H9 (cell line): ENCODE results near the gene GALNT17. TPM values are rescaled to one million over a fixed set of nuclear protein-coding genes. Genes with fewer than 3 reads are reported as not detected.

Experiments used
- DNase-seq: peaks from one replicate; pipeline ENCODE4 v3.0.0-alpha.2; 2017
- H2AFZ ChIP-seq: one replicate; pipeline ENCODE4 v1.6.1; 2013; ENCODE audit warnings: mild to moderate bottlenecking, low read length, control low read depth, moderate library complexity
- H2AK5ac ChIP-seq: 2 replicates; pipeline ENCODE4 v1.6.1; 2013; ENCODE audit warnings: low read length, control low read depth, mixed read lengths; ENCODE audit not compliant: insufficient read length
- H2BK120ac ChIP-seq: one replicate; pipeline ENCODE4 v1.6.1; 2013; ENCODE audit warnings: low read depth, mild to moderate bottlenecking, low read length, control low read depth, inconsistent platforms; ENCODE audit not compliant: poor library complexity, severe bottlenecking
- H2BK12ac ChIP-seq: 2 replicates; pipeline ENCODE4 v1.6.1; 2013; ENCODE audit warnings: low read length, control low read depth, mixed read lengths, low read depth; ENCODE audit not compliant: insufficient read length
- H2BK15ac ChIP-seq: 2 replicates; pipeline ENCODE4 v1.6.1; 2013; ENCODE audit warnings: low read depth, low read length, control low read depth
- H2BK20ac ChIP-seq: one replicate; pipeline ENCODE4 v1.6.1; 2013; ENCODE audit warnings: low read depth, mild to moderate bottlenecking, low read length, control low read depth, inconsistent platforms; ENCODE audit not compliant: poor library complexity, severe bottlenecking
- H2BK5ac ChIP-seq: 2 replicates; pipeline ENCODE4 v1.6.1; 2013; ENCODE audit warnings: low read length, control low read depth, mixed read lengths; ENCODE audit not compliant: insufficient read length
- H3K14ac ChIP-seq: 2 replicates; pipeline ENCODE4 v1.6.1; 2013; ENCODE audit warnings: low read length, control low read depth; ENCODE audit not compliant: insufficient read depth
- H3K18ac ChIP-seq: 2 replicates; pipeline ENCODE4 v1.6.1; 2013; ENCODE audit warnings: low read depth, mild to moderate bottlenecking, mixed read lengths, low read length, control low read depth; ENCODE audit not compliant: insufficient read length
- H3K23ac ChIP-seq: 2 replicates; pipeline ENCODE4 v1.6.1; 2013; ENCODE audit warnings: low read length, control low read depth, mixed read lengths, low read depth; ENCODE audit not compliant: insufficient read length
- H3K23me2 ChIP-seq: 2 replicates; pipeline ENCODE4 v1.6.1; 2013; ENCODE audit warnings: low read depth, mild to moderate bottlenecking, mixed read lengths, low read length, control low read depth; ENCODE audit not compliant: insufficient read length, poor library complexity, severe bottlenecking
- H3K27ac ChIP-seq: 2 replicates; pipeline ENCODE4 v1.5.1; 2013; ENCODE audit warnings: low read length, control low read depth, mixed read lengths, low read depth; ENCODE audit not compliant: insufficient read length
- H3K27me3 ChIP-seq: 2 replicates; pipeline ENCODE4 v1.6.1; 2013; ENCODE audit warnings: low read length, control low read depth, inconsistent platforms; ENCODE audit not compliant: insufficient read depth
- H3K4ac ChIP-seq: 2 replicates; pipeline ENCODE4 v1.6.1; 2013; ENCODE audit warnings: low read depth, mild to moderate bottlenecking, control low read depth, inconsistent platforms, low read length, moderate library complexity
- H3K4me1 ChIP-seq: 2 replicates; pipeline ENCODE4 v1.6.1; 2013; ENCODE audit warnings: low read length, control low read depth, inconsistent platforms; ENCODE audit not compliant: insufficient read depth
- H3K4me2 ChIP-seq: 2 replicates; pipeline ENCODE4 v1.6.1; 2013; ENCODE audit warnings: low read length, control low read depth, mixed read lengths; ENCODE audit not compliant: insufficient read length, insufficient read depth
- H3K56ac ChIP-seq: 2 replicates; pipeline ENCODE4 v1.6.1; 2013; ENCODE audit warnings: low read depth, mild to moderate bottlenecking, mixed read lengths, low read length, control low read depth; ENCODE audit not compliant: insufficient read length
- H3K79me1 ChIP-seq: 2 replicates; pipeline ENCODE4 v1.6.1; 2013; ENCODE audit warnings: low read depth, mild to moderate bottlenecking, moderate library complexity, low read length, control low read depth, inconsistent platforms; ENCODE audit not compliant: insufficient read depth, poor library complexity, severe bottlenecking
- H3K79me2 ChIP-seq: 2 replicates; pipeline ENCODE4 v1.6.1; 2013; ENCODE audit warnings: low read length, control low read depth, inconsistent platforms; ENCODE audit not compliant: insufficient read depth
- H3K9ac ChIP-seq: 2 replicates; pipeline ENCODE4 v1.6.1; 2013; ENCODE audit warnings: low read length, control low read depth, mixed read lengths; ENCODE audit not compliant: insufficient read length; ENCODE audit errors: extremely low read depth
- H3K9me3 ChIP-seq: one replicate; pipeline ENCODE4 v1.6.1; 2013; ENCODE audit warnings: low read depth, low read length, inconsistent platforms; ENCODE audit not compliant: control insufficient read depth
- H3T11ph ChIP-seq: one replicate; pipeline ENCODE4 v1.6.1; 2013; ENCODE audit warnings: mild to moderate bottlenecking, low read length, control low read depth, inconsistent platforms
- H4K20me1 ChIP-seq: one replicate; pipeline ENCODE4 v1.6.1; 2013; ENCODE audit not compliant: control insufficient read depth, insufficient read length, insufficient read depth
- H4K5ac ChIP-seq: 2 replicates; pipeline ENCODE4 v1.6.1; 2013; ENCODE audit warnings: low read depth, mild to moderate bottlenecking, mixed read lengths, low read length, control low read depth; ENCODE audit not compliant: insufficient read length
- H4K8ac ChIP-seq: replicated peaks from 2 replicates; pipeline ENCODE4 v1.6.1; 2013; ENCODE audit warnings: low read length, control low read depth, mixed read lengths, low read depth; ENCODE audit not compliant: insufficient read length
- H4K91ac ChIP-seq: 2 replicates; pipeline ENCODE4 v1.6.1; 2013; ENCODE audit warnings: low read depth, mild to moderate bottlenecking, moderate library complexity, mixed read lengths, low read length, control low read depth; ENCODE audit not compliant: insufficient read length
- H3K27ac Mint-ChIP-seq, 3 experiments: 2 replicates in 2 of 3; 3 replicates in 1 of 3; pipeline ENCODE4 v1.8.0; 2020 to 2021; ENCODE audit warnings: mixed read lengths in 3 of 3, mild to moderate bottlenecking in 1 of 3, moderate library complexity in 1 of 3
- H3K27me3 Mint-ChIP-seq: 2 replicates; pipeline ENCODE4 v1.8.0; 2021; ENCODE audit warnings: low read depth, mild to moderate bottlenecking, moderate library complexity, mixed read lengths
- H3K36me3 Mint-ChIP-seq, 3 experiments: 2 replicates in 2 of 3; 3 replicates in 1 of 3; pipeline ENCODE4 v1.8.0; 2020 to 2021; ENCODE audit warnings: low read depth in 3 of 3, mixed read lengths in 3 of 3; ENCODE audit not compliant: insufficient read depth in 1 of 3
- H3K4me1 Mint-ChIP-seq, 2 experiments: 2 replicates each; pipeline ENCODE4 v1.8.0; 2020; ENCODE audit warnings: mixed read lengths in 2 of 2
- H3K4me3 Mint-ChIP-seq, 2 experiments: 2 replicates in 1 of 2; 3 replicates in 1 of 2; pipeline ENCODE4 v1.8.0; 2020 to 2021; ENCODE audit warnings: mild to moderate bottlenecking in 2 of 2, mixed read lengths in 2 of 2, moderate library complexity in 1 of 2
- H3K9me3 Mint-ChIP-seq, 2 experiments: 2 replicates in 1 of 2; 3 replicates in 1 of 2; pipeline ENCODE4 v1.8.0; 2020; ENCODE audit warnings: mild to moderate bottlenecking in 2 of 2, mixed read lengths in 2 of 2, moderate library complexity in 1 of 2
- WGBS: extraction: QIAGEN DNeasy Blood & Tissue Kit; methylation state at CpG from one replicate; pipeline ENCODE4 v1.1.7; 2013; ENCODE audit warnings: missing lambda C conversion rate, low lambda C conversion rate, mixed read lengths; ENCODE audit not compliant: insufficient read length; ENCODE audit errors: extremely low coverage; 5-methylcytosine and 5-hydroxymethylcytosine counted together
- total RNA-seq: library from RNA; stranded (reverse); gene quantifications from 2 replicates; pipeline ENCODE4 v1.2.1, GENCODE V29; 2021
- TF ChIP-seq, protein P1 (sequence below): fragments of 200-600 bp; sonication (generic); conservative IDR thresholded peaks from 3 replicates; pipeline ENCODE4 v1.8.0; 2021; ENCODE audit warnings: antibody characterized with exemption, mild to moderate bottlenecking

Gene GALNT17
- total RNA-seq, 1 experiment from 2014 or later: 43.2 TPM

DNA sequence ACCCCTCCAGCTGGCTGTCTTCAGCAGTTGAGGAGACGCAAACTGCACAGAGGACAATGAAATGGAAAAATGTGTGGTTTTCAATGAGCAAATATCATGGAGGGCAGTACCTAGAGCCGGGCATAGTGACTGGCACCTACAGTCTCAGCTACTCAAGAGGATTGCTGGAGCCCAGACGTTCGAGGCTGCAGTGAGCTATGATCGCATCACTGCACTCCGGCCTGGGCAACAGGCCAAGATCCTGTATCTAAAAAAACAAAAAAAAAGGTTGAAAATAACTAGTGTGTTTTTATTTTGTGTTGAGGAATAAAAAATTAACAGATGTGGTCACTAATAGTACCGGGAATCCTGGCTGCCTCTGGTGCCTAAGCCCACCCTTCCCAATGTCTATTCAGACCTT, 345.5 kb downstream of the GALNT17 start:
- Histone ChIP-seq H3K27ac (no peak overlapping the region), H3K27me3 (no peaks in the 10 kb centered on the region), H3K79me1 (peaks cover 6% of the 10 kb centered on the region), H2AK5ac (no peak overlapping the region), H3K4me1 (peaks cover 10% of the 10 kb centered on the region), H3T11ph (no peak overlapping the region), H3K18ac (no peak overlapping the region), H4K8ac (peak overlapping the region; percentile 33), H2BK12ac (no peak overlapping the region), H4K91ac (no peak overlapping the region), H2BK120ac (no peak overlapping the region), H3K4me2 (no peak overlapping the region), H3K4ac (no peak overlapping the region), H2BK15ac (peak overlapping the region; percentile 19; the same call in 1 of the 2 replicates), H3K9ac (no peak overlapping the region), H2BK5ac (no peak overlapping the region), H2BK20ac (no peak overlapping the region), H3K23me2 (no peaks in the 10 kb centered on the region), H4K20me1 (no peaks in the 10 kb centered on the region), H3K56ac (no peak overlapping the region), H4K5ac (no peak overlapping the region), H3K23ac (no peak overlapping the region), H3K14ac (no peak overlapping the region), H2AFZ (no peak overlapping the region), H3K79me2 (peaks cover 4% of the 10 kb centered on the region; the same call in 1 of the 2 replicates), H3K9me3 (peaks cover 12% of the 10 kb centered on the region)
- no peak for DNase-seq
- Mint-ChIP-seq H3K4me1 (peaks cover 44 to 49% of the 10 kb centered on the region in 2 experiments), H3K27me3 (no peaks in the 10 kb centered on the region), H3K4me3 (no peak overlapping the region), H3K36me3 (peaks cover 26 to 29% (median 29%) of the 10 kb centered on the region in 3 experiments), H3K27ac (peak overlapping the region in 1 of 3 experiments; percentile 92; a peak in 1 of 7 replicates), H3K9me3 (peaks cover 21 to 25% of the 10 kb centered on the region in 2 experiments)
- WGBS: no CpG with 5 or more reads among the region's 7 CpGs
- TF ChIP-seq, protein P1, sequence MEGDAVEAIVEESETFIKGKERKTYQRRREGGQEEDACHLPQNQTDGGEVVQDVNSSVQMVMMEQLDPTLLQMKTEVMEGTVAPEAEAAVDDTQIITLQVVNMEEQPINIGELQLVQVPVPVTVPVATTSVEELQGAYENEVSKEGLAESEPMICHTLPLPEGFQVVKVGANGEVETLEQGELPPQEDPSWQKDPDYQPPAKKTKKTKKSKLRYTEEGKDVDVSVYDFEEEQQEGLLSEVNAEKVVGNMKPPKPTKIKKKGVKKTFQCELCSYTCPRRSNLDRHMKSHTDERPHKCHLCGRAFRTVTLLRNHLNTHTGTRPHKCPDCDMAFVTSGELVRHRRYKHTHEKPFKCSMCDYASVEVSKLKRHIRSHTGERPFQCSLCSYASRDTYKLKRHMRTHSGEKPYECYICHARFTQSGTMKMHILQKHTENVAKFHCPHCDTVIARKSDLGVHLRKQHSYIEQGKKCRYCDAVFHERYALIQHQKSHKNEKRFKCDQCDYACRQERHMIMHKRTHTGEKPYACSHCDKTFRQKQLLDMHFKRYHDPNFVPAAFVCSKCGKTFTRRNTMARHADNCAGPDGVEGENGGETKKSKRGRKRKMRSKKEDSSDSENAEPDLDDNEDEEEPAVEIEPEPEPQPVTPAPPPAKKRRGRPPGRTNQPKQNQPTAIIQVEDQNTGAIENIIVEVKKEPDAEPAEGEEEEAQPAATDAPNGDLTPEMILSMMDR: no peak
